HG03439 (cell line): ENCODE measurements around the gene ANXA10.

Experiments
- ATAC-seq: cut with Tn5 transposase; IDR thresholded peaks from one replicate; pipeline ENCODE4 v1.9.1; 2021; ENCODE audit warnings: mild to moderate bottlenecking, moderate library complexity; ENCODE audit not compliant: unreplicated experiment

Gene ANXA10

DNA sequence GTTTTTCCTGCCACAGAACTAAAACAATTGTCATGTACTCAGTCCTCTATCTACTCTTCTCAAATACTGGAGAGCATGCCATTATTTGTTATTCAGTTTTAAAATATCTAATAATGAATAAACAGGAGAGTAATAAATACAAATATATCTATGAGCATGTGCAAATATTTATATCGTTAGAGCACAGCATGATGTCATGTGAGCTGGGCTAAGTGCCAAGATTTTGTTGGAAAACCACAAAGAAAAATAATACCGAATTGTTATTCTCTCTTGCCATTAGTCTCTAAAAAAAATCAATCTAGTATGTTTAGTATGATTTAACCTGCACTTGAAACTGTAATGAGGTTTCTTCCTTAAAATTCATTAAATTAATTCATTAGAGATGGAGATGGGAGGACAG lies 129.0 kb downstream of the ANXA10 start:
- ATAC-seq = no peak
